Vagina (tissue), 2 donors: ENCODE measurements around the gene GABARAPL2. TPM values are rescaled to one million over a fixed set of nuclear protein-coding genes. Genes with fewer than 3 reads are reported as not detected.
"Not testable (repeated sequence)": the region's sequence is repeated elsewhere in the genome, so short reads cannot be mapped to it uniquely, and the experiment has no call there.

Experiments used
- DNase-seq, 2 donors: peaks; one replicate each; pipeline ENCODE4 v3.0.0-alpha.2; 2017; ENCODE audit errors: extremely low spot score in 2 of 2
- H3K27ac ChIP-seq: fragments of 200-600 bp; sonication (generic); one replicate; pipeline ENCODE4 v1.5.1; 2019
- H3K27me3 ChIP-seq: fragments of 200-600 bp; sonication (generic); one replicate; pipeline ENCODE4 v1.5.1; 2019
- H3K36me3 ChIP-seq, 2 donors: fragments of 200-600 bp; sonication (generic); one replicate each; pipeline ENCODE4 v1.5.1; 2017 to 2019
- H3K4me1 ChIP-seq: fragments of 200-600 bp; sonication (generic); one replicate; pipeline ENCODE4 v1.5.1; 2019
- H3K4me3 ChIP-seq, 2 donors: fragments of 200-600 bp; sonication (generic); 1 replicate in 1 of 2; 2 replicates in 1 of 2; pipeline ENCODE4 v1.5.1; 2016 to 2019
- H3K9me3 ChIP-seq: fragments of 200-600 bp; sonication (generic); one replicate; pipeline ENCODE4 v1.5.1; 2019
- POLR2A ChIP-seq, 2 donors: fragments of 450-650 bp; IDR thresholded peaks; one replicate each; pipeline ENCODE4 v1.6.1; 2017; ENCODE audit warnings: antibody characterized with exemption in 2 of 2, mild to moderate bottlenecking in 2 of 2, moderate library complexity in 2 of 2
- POLR2AphosphoS5 ChIP-seq, 2 donors: sonication (generic); formaldehyde crosslinking; IDR thresholded peaks; one replicate each; pipeline ENCODE4 v1.9.0; 2017; ENCODE audit warnings: antibody characterized with exemption in 2 of 2, mild to moderate bottlenecking in 2 of 2, low read depth in 1 of 2; ENCODE audit not compliant: insufficient read depth in 1 of 2
- intact Hi-C: fragments of 100-400 bp; cut with DNase I; formaldehyde crosslinking; loops from one replicate; pipeline ENCODE4 v1.15.1; 2023
- total RNA-seq: library from RNA; depleted of rRNA; stranded (reverse); fragments of >200 nt; gene quantifications from one replicate; pipeline ENCODE4 v1.2.3, GENCODE V29; 2016
- TF ChIP-seq, protein P1 (sequence below), 3 experiments: fragments of 450-650 bp in 2 of 3; fragments of 200-600 bp in 1 of 3; sonication (generic) in 1 of 3; IDR thresholded peaks; one replicate each; pipeline ENCODE4 v1.5.1; 2017 to 2019; ENCODE audit warnings: antibody characterized with exemption in 3 of 3, mild to moderate bottlenecking in 2 of 3, moderate library complexity in 2 of 3

GABARAPL2 gene
- total RNA-seq, 1 donor from 2014 or later = 86.4 TPM

DNA sequence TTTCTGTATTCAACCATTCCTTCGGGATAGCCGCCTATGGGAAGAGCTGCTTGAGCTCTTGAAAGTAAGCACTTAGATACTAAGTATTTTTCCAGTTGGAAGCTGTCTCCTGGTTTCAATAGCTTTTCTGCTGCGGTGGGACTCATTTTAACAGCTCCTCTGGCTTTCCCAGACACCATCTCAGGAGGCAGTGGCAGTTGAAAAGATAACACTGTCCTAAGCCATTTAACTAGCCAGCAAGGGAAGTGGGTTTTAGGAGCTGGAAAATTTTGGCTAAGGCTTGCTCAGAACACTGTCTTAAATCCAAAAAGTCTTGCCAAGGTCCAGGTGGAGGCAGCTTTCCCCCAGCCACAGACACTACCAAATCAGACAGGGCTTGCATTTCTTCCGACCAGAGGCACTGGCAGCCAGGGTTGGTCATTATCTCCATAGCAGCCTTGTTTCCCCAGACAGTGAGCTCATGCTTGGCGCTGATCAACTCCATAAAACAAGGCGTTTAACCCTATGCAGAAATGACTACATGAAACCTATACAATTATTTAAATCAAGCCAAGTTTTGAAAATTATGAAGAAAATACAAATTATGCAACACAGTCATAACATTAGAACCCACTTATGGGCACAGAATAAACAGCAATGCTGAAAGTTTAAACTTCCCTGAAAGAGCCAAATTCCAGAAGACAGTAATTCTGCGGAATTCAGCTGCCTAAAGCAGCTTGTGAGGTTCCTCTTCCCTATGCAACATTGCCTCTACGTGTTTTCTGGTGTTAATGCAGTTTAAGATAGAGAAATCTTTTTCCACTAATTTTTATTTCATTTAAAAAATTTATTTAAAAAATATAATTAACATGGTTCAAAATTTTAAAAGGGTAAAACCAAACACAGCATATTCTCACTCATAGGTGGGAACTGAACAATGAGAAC is 25.0 kb downstream of the GABARAPL2 start:
- H3K9me3 ChIP-seq = no peaks in the 10 kb centered on the region
- H3K4me1 ChIP-seq = peaks cover 8% of the 10 kb centered on the region
- DNase-seq = no peak
- H3K4me3 ChIP-seq = no peak overlapping the region
- no peaks in the 10 kb centered on the region for H3K36me3 ChIP-seq
- H3K27me3 ChIP-seq = no peaks in the 10 kb centered on the region
- H3K27ac ChIP-seq = peak overlapping the region; percentile 4
- intact Hi-C loops = no loop called here
- TF ChIP-seq POLR2A (IDR thresholded peaks at IDR 0.05) (no peak), POLR2AphosphoS5 (IDR thresholded peaks at IDR 0.05; ENCODE audit: insufficient read depth in 1 of 2, low read depth in 1 of 2) (no peak)
- TF ChIP-seq, protein P1, sequence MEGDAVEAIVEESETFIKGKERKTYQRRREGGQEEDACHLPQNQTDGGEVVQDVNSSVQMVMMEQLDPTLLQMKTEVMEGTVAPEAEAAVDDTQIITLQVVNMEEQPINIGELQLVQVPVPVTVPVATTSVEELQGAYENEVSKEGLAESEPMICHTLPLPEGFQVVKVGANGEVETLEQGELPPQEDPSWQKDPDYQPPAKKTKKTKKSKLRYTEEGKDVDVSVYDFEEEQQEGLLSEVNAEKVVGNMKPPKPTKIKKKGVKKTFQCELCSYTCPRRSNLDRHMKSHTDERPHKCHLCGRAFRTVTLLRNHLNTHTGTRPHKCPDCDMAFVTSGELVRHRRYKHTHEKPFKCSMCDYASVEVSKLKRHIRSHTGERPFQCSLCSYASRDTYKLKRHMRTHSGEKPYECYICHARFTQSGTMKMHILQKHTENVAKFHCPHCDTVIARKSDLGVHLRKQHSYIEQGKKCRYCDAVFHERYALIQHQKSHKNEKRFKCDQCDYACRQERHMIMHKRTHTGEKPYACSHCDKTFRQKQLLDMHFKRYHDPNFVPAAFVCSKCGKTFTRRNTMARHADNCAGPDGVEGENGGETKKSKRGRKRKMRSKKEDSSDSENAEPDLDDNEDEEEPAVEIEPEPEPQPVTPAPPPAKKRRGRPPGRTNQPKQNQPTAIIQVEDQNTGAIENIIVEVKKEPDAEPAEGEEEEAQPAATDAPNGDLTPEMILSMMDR (IDR thresholded peaks at IDR 0.05) = no peak

DNA sequence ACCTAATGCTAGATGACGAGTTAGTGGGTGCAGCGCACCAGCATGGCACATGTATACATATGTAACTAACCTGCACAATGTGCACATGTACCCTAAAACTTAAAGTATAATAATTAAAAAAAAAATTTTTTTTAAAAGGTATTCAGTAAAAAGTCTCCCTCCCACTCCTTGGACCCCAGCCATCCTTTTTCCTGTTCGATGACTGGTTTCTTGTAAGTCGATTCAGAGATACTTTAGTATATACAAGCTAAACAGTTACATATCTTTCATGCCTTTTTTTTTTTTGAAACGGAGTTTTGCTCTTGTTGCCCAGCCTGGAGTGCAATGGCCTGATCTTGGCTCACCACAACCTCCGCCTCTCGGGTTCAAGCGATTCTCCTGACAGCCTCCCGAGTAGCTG is 25.7 kb downstream of the GABARAPL2 start:
- H3K27ac ChIP-seq, H3K27me3 ChIP-seq, DNase-seq, H3K4me1 ChIP-seq, H3K36me3 ChIP-seq, intact Hi-C loops, H3K4me3 ChIP-seq, H3K9me3 ChIP-seq: not testable (repeated sequence)

DNA sequence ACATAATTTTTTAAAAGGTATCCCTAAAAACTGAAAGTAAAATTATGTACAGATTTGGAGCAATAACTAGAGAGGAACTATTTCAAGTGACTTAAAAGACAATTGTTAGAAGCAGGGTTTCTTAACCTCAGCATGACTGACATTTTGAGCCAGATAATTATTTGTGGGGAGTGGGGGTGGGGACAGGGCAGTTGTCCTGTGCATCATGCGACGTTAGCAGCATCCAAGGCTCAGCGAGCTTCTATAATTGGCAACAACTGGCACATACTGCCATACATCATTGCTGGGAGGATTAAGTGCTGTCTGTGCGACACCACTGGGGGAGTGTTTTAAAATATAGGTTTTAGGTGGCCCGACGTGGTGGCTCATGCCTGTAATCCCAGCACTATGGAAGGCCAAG is 27.1 kb downstream of the GABARAPL2 start:
- DNase-seq = no peak
- Histone ChIP-seq H3K4me3 (no peak overlapping the region), H3K27ac (no peak overlapping the region), H3K36me3 (peaks cover 0 to 13% of the 10 kb centered on the region in 2 donors), H3K4me1 (peaks cover 8% of the 10 kb centered on the region), H3K9me3 (no peaks in the 10 kb centered on the region), H3K27me3 (no peaks in the 10 kb centered on the region)
- intact Hi-C loops = no loop called here
- TF ChIP-seq POLR2A (IDR thresholded peaks at IDR 0.05) (no peak), POLR2AphosphoS5 (IDR thresholded peaks at IDR 0.05; ENCODE audit: insufficient read depth in 1 of 2, low read depth in 1 of 2) (no peak)
- TF ChIP-seq, protein P1 (IDR thresholded peaks at IDR 0.05) = no peak

DNA sequence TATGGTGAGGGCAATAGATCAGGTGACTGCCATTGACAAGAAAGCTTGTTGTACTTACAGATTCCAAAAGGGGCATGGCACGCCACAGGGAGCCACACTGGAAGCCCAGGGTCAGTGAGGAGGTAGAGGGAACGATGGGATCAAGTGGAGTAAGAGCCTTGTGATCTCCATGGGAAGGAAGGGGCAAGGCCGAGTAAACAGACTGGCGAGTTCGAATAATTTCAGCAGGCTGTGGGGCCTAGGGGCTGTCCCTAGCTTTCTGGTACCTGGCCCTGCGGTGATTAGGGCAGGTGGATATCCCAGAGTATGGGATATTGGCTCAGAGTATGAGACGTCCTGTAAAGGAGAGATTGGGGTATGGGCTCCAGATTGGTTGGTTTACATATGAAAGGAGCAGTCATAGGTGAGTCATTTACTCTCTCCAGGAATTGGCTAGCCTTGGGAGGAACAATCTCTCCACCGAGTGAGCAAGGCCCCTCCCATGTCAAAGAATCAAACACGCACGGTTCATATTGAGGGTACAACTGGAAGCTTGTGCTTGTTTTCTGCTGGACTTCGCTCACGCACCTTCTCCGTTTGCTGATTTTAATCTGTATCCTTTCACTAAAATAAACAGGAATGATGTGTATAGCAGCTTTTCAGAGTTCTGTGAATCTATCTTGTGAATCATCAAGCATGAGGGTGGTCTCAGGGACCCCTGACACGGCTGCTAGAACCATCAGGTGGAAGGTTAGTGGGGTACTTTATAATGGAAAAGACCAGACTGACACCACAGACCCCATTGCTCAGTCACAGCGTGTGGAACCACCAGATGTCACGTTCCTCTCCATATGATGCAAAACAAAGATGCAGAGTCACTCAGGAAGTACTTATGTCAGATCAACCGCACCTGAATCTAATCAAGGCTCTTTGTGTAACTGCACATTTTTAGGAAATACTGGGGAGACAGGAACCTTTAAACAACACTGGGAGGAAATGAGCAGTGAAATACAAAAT is 27.9 kb downstream of the GABARAPL2 start:
- peaks cover 8% of the 10 kb centered on the region for H3K4me1 ChIP-seq
- H3K9me3 ChIP-seq = no peaks in the 10 kb centered on the region
- no peak overlapping the region for H3K4me3 ChIP-seq
- peaks cover 0 to 13% of the 10 kb centered on the region in 2 donors for H3K36me3 ChIP-seq
- TF ChIP-seq POLR2A (IDR thresholded peaks at IDR 0.05) (no peak), POLR2AphosphoS5 (IDR thresholded peaks at IDR 0.05; ENCODE audit: insufficient read depth in 1 of 2, low read depth in 1 of 2) (no peak)
- TF ChIP-seq, protein P1 (IDR thresholded peaks at IDR 0.05) = no peak
- intact Hi-C loops = no loop called here
- DNase-seq = no peak
- no peaks in the 10 kb centered on the region for H3K27me3 ChIP-seq
- H3K27ac ChIP-seq = no peak overlapping the region

DNA sequence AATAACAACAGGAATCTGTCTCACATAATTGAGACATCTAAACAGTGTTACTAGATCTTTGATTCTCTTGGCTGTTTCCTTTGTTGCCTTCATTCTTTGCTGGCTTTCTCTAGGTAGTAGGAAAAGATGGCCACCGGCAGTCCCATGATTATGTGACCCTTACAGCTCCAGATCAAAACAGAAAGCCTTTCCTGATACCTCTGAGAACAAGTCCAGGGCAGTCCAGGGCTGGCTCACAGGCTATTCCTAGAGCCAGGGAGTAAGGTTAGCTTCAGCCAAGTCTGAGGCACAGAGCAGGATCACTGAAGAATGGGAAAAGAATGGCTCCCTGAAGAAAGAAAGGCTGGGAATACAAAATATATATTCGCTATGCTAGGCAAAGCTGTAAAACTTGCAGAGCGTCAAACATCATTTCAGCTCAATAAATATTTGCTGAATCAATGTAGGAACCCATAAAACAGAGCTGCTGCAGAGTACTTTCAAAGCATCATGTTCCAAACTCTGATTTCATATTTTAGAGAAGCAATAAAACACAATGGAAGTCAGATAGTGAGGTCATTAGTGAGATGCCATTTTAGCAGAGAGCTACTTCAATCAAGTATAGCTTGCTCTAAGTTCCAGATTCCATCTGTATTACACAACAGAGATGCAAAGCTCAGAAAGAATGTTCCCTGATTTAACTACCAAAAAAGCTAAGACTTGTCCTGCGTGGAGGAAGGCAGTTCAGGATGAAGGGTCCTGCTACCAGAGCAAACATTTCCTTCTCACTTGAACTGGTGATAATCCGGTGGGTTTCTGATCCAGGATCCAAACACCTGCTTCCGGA is 33.5 kb downstream of the GABARAPL2 start:
- DNase-seq = no peak
- no peaks in the 10 kb centered on the region for H3K9me3 ChIP-seq
- no peaks in the 10 kb centered on the region for H3K27me3 ChIP-seq
- peaks cover 0 to 58% of the 10 kb centered on the region in 2 donors for H3K36me3 ChIP-seq
- no peaks in the 10 kb centered on the region for H3K4me1 ChIP-seq
- TF ChIP-seq, protein P1 (IDR thresholded peaks at IDR 0.05) = no peak
- TF ChIP-seq POLR2AphosphoS5 (IDR thresholded peaks at IDR 0.05; ENCODE audit: insufficient read depth in 1 of 2, low read depth in 1 of 2) (no peak), POLR2A (IDR thresholded peaks at IDR 0.05) (no peak)
- no peak overlapping the region for H3K4me3 ChIP-seq
- intact Hi-C loops = no loop called here
- no peak overlapping the region for H3K27ac ChIP-seq
